SK-N-MC (cell line): Measurements from ENCODE around the gene LRRC9.

Experiments used
- DNase-seq: peaks from one replicate; pipeline ENCODE4 v3.0.0-alpha.2; 2011; ENCODE audit warnings: low read depth, low spot score
- H3K27ac ChIP-seq: fragments of 200-600 bp; sonication (generic); 2 replicates; pipeline ENCODE4 v1.5.1; 2016; ENCODE audit warnings: mixed run types
- H3K36me3 ChIP-seq: fragments of 200-600 bp; sonication (generic); 2 replicates; pipeline ENCODE4 v1.6.1; 2017; ENCODE audit warnings: antibody characterized with exemption, low read length, mixed read lengths; ENCODE audit not compliant: insufficient read depth
- H3K4me3 ChIP-seq: fragments of 200-600 bp; sonication (generic); 2 replicates; pipeline ENCODE4 v1.5.1; 2016
- H3K9ac ChIP-seq: fragments of 200-600 bp; sonication (generic); 2 replicates; pipeline ENCODE4 v1.8.0; 2017; ENCODE audit warnings: mixed run types, mixed read lengths; ENCODE audit not compliant: insufficient read length
- H3K9me3 ChIP-seq: fragments of 200-600 bp; sonication (generic); 2 replicates; pipeline ENCODE4 v1.6.1; 2017; ENCODE audit warnings: low read depth, mild to moderate bottlenecking, antibody characterized with exemption, low read length, moderate library complexity, mixed read lengths
- EZH2 ChIP-seq: fragments of 200-600 bp; sonication (generic); IDR thresholded peaks from one replicate; pipeline ENCODE4 v1.6.1; 2017; ENCODE audit warnings: antibody characterized with exemption
- FOXP2 ChIP-seq: optimal IDR thresholded peaks from 2 replicates; pipeline ENCODE3; 2011; ENCODE audit warnings: mild to moderate bottlenecking, moderate library complexity; ENCODE audit not compliant: insufficient read depth; ENCODE audit errors: extremely low read length, control extremely low read depth
- POLR2AphosphoS5 ChIP-seq: IDR thresholded peaks from 2 replicates; pipeline ENCODE4 v1.6.1; 2012; ENCODE audit warnings: mild to moderate bottlenecking, low read depth, low read length, borderline replicate concordance

Gene LRRC9

DNA sequence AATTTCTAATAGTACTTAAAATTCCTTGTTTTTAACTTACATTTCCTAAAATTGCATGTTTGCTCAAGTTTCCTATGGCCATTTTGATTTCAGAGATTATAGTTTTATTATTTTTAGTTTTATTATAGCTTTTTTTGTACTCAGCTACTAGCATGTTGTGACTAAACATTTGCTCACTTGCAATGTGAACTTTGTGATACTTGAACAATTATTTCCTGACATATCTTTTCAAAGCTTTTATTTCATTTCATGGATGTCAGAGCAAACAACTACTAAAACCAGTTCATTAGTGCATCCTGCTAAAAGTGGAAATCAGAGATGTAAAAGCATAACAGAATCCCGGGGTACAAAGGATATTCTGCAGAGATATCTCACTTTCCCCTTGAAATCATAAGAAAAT is 138.1 kb downstream of the LRRC9 start:
- Histone ChIP-seq H3K27ac (no peak overlapping the region), H3K4me3 (no peak overlapping the region), H3K9me3 (no peaks in the 10 kb centered on the region), H3K36me3 (no peaks in the 10 kb centered on the region), H3K9ac (no peak overlapping the region)
- no peak for DNase-seq
- TF ChIP-seq FOXP2 (no peak), POLR2AphosphoS5 (no peak), EZH2 (no peak)

DNA sequence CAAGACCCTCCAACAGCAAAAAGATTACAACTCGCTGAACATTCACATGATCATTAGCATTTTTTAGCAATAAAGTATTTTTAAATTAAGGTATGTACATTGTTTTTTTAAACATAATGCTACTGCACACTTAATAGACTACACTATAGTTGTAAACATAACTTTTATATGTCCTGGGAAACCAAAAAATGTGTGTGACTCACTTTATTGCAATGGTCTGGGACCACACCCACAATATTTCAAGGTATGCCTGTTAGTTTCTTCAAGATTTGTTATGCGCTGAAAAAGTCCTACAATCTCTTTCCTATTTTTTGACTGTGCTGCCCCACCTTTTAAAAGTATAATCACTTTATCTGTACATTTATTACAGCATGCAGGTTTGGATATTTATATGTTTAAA is 141.4 kb downstream of the LRRC9 start:
- no peak for TF ChIP-seq POLR2AphosphoS5
- TF ChIP-seq FOXP2, result no peak
- no peak for TF ChIP-seq EZH2
- no peak overlapping the region for H3K4me3 ChIP-seq
- DNase-seq, result no peak
- H3K36me3 ChIP-seq, result no peaks in the 10 kb centered on the region
- no peak overlapping the region for H3K9ac ChIP-seq
- H3K27ac ChIP-seq, result no peak overlapping the region
- H3K9me3 ChIP-seq, result no peaks in the 10 kb centered on the region

DNA sequence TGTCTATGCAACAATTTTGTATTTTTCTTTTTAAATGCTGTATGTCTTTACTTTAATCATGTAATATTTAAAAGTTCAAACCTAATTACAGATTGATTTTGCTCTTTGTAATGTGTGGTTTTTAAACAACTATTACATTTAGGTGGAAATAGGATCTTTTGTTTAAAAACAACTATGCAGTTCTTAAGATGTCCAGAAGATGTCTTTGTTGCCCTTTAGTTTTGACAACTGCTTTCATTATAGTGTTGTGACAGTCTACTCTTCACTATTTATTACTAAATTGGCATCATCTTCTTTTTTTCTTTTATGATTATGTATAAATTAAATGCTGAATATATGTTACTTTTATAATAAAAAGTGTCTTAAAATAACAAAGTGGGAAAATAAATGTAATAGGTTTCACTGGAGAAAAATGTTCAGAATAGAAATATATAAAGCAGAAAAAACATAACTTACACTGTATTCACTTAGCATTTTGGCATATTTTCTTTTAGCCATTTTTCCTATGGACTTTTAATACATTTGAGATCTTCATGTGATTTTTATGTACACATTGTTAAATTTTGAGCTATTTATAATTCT is 144.6 kb downstream of the LRRC9 start:
- H3K9me3 ChIP-seq, result no peaks in the 10 kb centered on the region
- DNase-seq, result no peak
- TF ChIP-seq FOXP2 (no peak), EZH2 (no peak), POLR2AphosphoS5 (no peak)

DNA sequence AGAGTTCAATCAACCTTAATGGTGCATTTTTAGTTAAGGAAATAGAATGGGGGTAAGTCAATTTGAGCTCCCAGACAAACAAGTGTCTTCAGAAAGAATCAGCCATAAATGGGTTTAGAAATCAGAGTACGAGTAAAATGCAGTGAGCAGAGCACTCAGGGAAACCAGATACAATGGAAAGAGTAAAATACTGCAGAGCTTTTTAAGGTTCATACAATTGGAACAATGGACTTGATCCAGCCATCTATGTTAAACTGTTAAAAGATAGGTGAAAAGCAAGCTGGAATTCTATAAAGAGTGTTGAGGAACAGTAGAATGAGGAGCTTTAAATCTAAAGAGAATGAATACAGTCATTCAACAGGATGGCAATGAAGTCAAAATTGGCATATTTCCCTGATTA is 147.9 kb downstream of the LRRC9 start:
- Histone ChIP-seq H3K27ac (no peak overlapping the region), H3K9me3 (no peaks in the 10 kb centered on the region), H3K4me3 (no peak overlapping the region), H3K9ac (no peak overlapping the region), H3K36me3 (no peaks in the 10 kb centered on the region)
- TF ChIP-seq POLR2AphosphoS5 (no peak), EZH2 (no peak), FOXP2 (no peak)
- no peak for DNase-seq

More for the DNA sequence above, 144.6 kb downstream of the LRRC9 start:
- Histone ChIP-seq H3K4me3 (no peak overlapping the region), H3K9ac (no peak overlapping the region), H3K36me3 (no peaks in the 10 kb centered on the region), H3K27ac (no peak overlapping the region)

DNA sequence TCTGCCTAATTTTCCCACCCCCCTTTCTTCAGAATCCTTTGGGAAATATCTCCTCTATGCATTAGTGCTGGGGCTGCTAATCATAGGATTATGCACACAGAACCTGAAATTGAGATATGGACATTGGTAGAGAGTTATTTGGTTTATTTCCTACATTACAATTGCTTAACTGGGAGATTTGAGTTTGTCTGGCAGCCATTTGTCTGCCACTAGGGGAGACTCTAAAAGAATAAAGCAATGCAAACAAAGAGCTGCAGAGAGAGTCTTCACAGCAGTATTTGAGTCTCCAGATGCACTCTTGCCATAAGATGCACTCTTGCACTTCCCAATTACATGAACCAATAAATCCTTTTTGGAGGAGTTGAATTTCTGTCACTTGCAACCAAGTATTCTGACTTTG is 159.8 kb downstream of the LRRC9 start:
- Histone ChIP-seq H3K9ac (no peak overlapping the region), H3K9me3 (no peaks in the 10 kb centered on the region), H3K36me3 (no peaks in the 10 kb centered on the region), H3K4me3 (no peak overlapping the region), H3K27ac (no peak overlapping the region)
- DNase-seq, result no peak
- TF ChIP-seq FOXP2, result no peak
- no peak for TF ChIP-seq EZH2
- TF ChIP-seq POLR2AphosphoS5, result no peak

DNA sequence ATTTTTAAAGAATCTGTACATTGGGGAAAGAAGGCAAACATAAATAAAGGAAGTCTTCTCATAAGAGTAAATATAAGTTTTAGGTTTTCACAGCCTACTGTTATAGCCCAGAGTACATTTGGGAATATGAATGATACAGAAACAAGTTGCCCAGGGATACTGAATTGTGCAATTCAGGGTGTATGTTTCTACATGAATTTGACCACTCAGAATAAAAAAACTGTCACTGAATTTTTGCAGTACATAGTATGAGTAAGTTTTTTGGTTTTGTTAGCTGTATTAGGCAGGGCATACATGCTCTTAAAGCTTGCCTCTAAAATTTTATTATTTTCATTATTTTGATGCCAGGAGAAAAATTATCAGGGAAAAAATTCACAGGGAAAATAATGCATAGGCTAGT is 165.1 kb downstream of the LRRC9 start:
- Histone ChIP-seq H3K27ac (no peak overlapping the region), H3K9me3 (no peaks in the 10 kb centered on the region), H3K36me3 (no peaks in the 10 kb centered on the region), H3K4me3 (no peak overlapping the region), H3K9ac (no peak overlapping the region)
- TF ChIP-seq EZH2, result no peak
- no peak for TF ChIP-seq POLR2AphosphoS5
- TF ChIP-seq FOXP2, result no peak
- no peak for DNase-seq

DNA sequence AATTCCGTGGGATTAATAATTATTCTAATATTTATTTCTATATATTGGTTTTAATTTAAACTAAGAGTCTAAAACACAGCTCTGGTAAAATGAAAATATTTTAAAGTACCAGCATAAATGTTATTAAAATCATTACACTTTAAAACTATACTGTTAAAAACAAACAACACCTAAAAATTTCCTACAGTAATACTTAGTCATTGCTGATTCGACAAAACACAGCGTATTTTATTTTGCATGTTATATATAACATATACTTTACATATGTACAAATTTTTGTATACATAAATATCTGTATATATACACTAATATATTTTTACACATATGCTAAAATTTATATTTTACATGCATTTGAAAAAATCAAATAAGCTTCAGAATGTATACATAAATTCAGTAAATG is 165.7 kb downstream of the LRRC9 start:
- TF ChIP-seq POLR2AphosphoS5 (no peak), FOXP2 (no peak), EZH2 (no peak)
- Histone ChIP-seq H3K9me3 (no peaks in the 10 kb centered on the region), H3K4me3 (no peak overlapping the region), H3K9ac (no peak overlapping the region), H3K27ac (no peak overlapping the region), H3K36me3 (no peaks in the 10 kb centered on the region)
- DNase-seq, result no peak

DNA sequence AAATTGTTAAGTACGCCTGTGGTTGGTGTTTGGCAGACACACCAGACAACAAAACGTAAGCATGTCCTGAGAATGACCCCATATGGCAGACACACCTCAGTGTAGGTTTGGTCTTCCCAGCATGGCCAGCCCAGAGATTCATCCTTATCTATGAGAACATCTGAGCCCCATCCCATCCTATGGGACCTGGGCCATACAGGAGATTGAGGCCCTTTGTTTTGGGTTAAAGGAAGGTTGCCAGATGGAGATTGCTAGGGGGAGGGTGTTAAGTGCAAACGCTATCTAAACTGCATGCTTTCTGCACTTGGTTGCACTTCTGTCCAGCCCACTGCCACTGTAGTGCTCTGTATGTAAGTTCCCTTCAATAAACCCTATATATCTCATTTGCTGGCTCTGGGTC is 167.7 kb downstream of the LRRC9 start:
- H3K4me3 ChIP-seq, result no peak overlapping the region
- H3K9me3 ChIP-seq, result no peaks in the 10 kb centered on the region
- no peak for DNase-seq
- H3K9ac ChIP-seq, result no peak overlapping the region
- no peak overlapping the region for H3K27ac ChIP-seq
- no peaks in the 10 kb centered on the region for H3K36me3 ChIP-seq
- TF ChIP-seq FOXP2 (no peak), EZH2 (no peak), POLR2AphosphoS5 (no peak)

DNA sequence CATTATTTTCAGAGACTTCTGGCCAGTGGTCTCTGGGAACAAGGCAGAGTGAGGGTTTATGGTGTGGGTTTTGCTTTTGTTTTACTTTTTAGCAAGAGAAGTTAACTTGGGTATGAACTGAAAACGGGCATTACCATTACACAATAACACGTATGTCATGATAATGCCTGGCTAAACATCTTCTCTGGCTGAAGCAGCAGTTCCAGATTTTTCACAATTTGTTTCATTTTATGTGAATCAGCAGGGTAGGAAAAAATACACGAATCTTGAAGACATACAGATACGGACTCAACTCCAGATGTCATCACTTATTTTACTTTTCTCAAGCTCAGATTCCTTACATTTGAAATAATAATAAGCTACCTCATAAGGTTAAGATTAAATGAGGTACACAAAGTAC is 169.3 kb downstream of the LRRC9 start:
- H3K9me3 ChIP-seq, result no peaks in the 10 kb centered on the region
- no peak overlapping the region for H3K27ac ChIP-seq
- no peak for DNase-seq
- H3K4me3 ChIP-seq, result no peak overlapping the region
- H3K9ac ChIP-seq, result no peak overlapping the region
- TF ChIP-seq POLR2AphosphoS5, result no peak
- TF ChIP-seq EZH2, result no peak
- no peak for TF ChIP-seq FOXP2
- no peaks in the 10 kb centered on the region for H3K36me3 ChIP-seq
